Endothelial cell of umbilical vein (primary cell): ENCODE data around the gene PRF1. TPM values are rescaled to one million over a fixed set of nuclear protein-coding genes. Genes with fewer than 3 reads are reported as not detected.

ENCODE experiments used
- BruUV-seq: library from RNA; stranded (reverse); fragments of 400-500 nt; replicated peaks from 2 replicates; lab custom pipeline; 2021; lab: Mats Ljungman, UMichigan
- CTCF ChIA-PET: fragments of 300-600, 350-600 bp; sonication (Branson Sonifier 250); formaldehyde crosslinking; loops from one replicate; lab custom pipeline; 2021; ENCODE audit warnings: antibody characterized with exemption, inconsistent platforms; lab: Charles Lee
- POLR2A ChIA-PET: fragments of 300-600, 350-600 bp; sonication (Branson Sonifier 250); formaldehyde crosslinking; loops from one replicate; lab custom pipeline; 2021; ENCODE audit warnings: antibody characterized with exemption, inconsistent platforms; lab: Charles Lee
- DNase-seq: peaks from one replicate; pipeline ENCODE4 v3.0.0-alpha.2; 2011; ENCODE audit warnings: low read depth, low spot score
- FAIRE-seq: peaks from 2 replicates; lab custom pipeline; 2011; peaks lifted over from hg19 to GRCh38; lab: Jason Lieb, UNC
- H2AFZ ChIP-seq: 2 replicates; pipeline ENCODE4 v1.6.0; 2012; ENCODE audit warnings: low read depth, low read length, control low read depth, inconsistent platforms
- H3K27ac ChIP-seq: 2 replicates; pipeline ENCODE4 v1.5.1; 2011; ENCODE audit warnings: low read depth, mild to moderate bottlenecking, control low read depth, low read length, moderate library complexity; ENCODE audit not compliant: insufficient read depth
- H3K27me3 ChIP-seq, 2 experiments: 2 replicates each; pipeline versions ENCODE4 v1.6.0 to v1.6.1; 2011; ENCODE audit warnings: low read length in 2 of 2, mixed read lengths in 1 of 2; ENCODE audit not compliant: control insufficient read depth in 2 of 2, insufficient read depth in 2 of 2
- H3K36me3 ChIP-seq, 2 experiments: 2 replicates in 1 of 2; 3 replicates in 1 of 2; pipeline ENCODE4 v1.5.1; 2011; ENCODE audit warnings: low read length in 2 of 2, mild to moderate bottlenecking in 1 of 2, moderate library complexity in 1 of 2; ENCODE audit not compliant: control insufficient read depth in 2 of 2, insufficient read depth in 2 of 2; ENCODE audit errors: extremely low read depth in 1 of 2
- H3K4me1 ChIP-seq: 3 replicates; pipeline ENCODE4 v1.5.1; 2011; ENCODE audit warnings: mild to moderate bottlenecking, low read length; ENCODE audit not compliant: control insufficient read depth, insufficient read depth; ENCODE audit errors: extremely low read depth
- H3K4me2 ChIP-seq: 2 replicates; pipeline ENCODE4 v1.6.1; 2011; ENCODE audit warnings: low read length, control low read depth, mixed read lengths; ENCODE audit not compliant: insufficient read depth
- H3K4me3 ChIP-seq, 3 experiments: fragments of 200-600 bp in 1 of 3; sonication (generic), shearing (Covaris generic) in 1 of 3; replicated peaks in 1 of 3; 2 replicates each; pipeline ENCODE4 v1.5.1; 2011 to 2016; ENCODE audit warnings: control low read depth in 3 of 3, low read length in 3 of 3, mild to moderate bottlenecking in 2 of 3, inconsistent platforms in 1 of 3, low read depth in 1 of 3, moderate library complexity in 1 of 3; ENCODE audit not compliant: insufficient read depth in 1 of 3
- H3K79me2 ChIP-seq: 2 replicates; pipeline ENCODE4 v1.6.0; 2012; ENCODE audit warnings: low read length, inconsistent platforms; ENCODE audit not compliant: control insufficient read depth, insufficient read depth
- H3K9ac ChIP-seq: replicated peaks from 2 replicates; pipeline ENCODE3; 2011; ENCODE audit warnings: low read length, control low read depth; ENCODE audit not compliant: insufficient read depth; ENCODE audit errors: extremely low read depth
- H3K9me1 ChIP-seq: replicated peaks from 3 replicates; pipeline ENCODE4 v1.6.0; 2011; ENCODE audit warnings: mild to moderate bottlenecking, low read length; ENCODE audit not compliant: control insufficient read depth, insufficient read depth; ENCODE audit errors: extremely low read depth
- H3K9me3 ChIP-seq: replicated peaks from 2 replicates; pipeline ENCODE4 v1.5.1; 2012; ENCODE audit warnings: low read length, inconsistent platforms; ENCODE audit not compliant: control insufficient read depth, insufficient read depth
- H4K20me1 ChIP-seq: replicated peaks from 2 replicates; pipeline ENCODE3; 2011; ENCODE audit warnings: mild to moderate bottlenecking, low read length; ENCODE audit not compliant: control insufficient read depth, insufficient read depth; ENCODE audit errors: extremely low read depth
- EZH2 ChIP-seq: IDR thresholded peaks from 2 replicates; pipeline ENCODE4 v1.6.1; 2012; ENCODE audit warnings: borderline replicate concordance, low read depth, mild to moderate bottlenecking, moderate library complexity, low read length, inconsistent platforms; ENCODE audit not compliant: severe bottlenecking
- FOS ChIP-seq: IDR thresholded peaks from 2 replicates; pipeline ENCODE4 v1.6.1; 2011; ENCODE audit warnings: mild to moderate bottlenecking, low read length, moderate library complexity, borderline replicate concordance; ENCODE audit not compliant: insufficient read depth
- GATA2 ChIP-seq: IDR thresholded peaks from 2 replicates; pipeline ENCODE4 v1.7.0; 2011; ENCODE audit warnings: low read depth, mild to moderate bottlenecking, moderate library complexity, mixed read lengths, low read length; ENCODE audit not compliant: insufficient read length, insufficient read depth
- JUN ChIP-seq: IDR thresholded peaks from 2 replicates; pipeline ENCODE4 v1.6.1; 2011; ENCODE audit warnings: borderline replicate concordance, low read depth; ENCODE audit not compliant: insufficient read length, insufficient read depth
- MYC ChIP-seq: IDR thresholded peaks from one replicate; pipeline ENCODE4 v1.6.1; 2011; ENCODE audit warnings: mild to moderate bottlenecking, low read depth, low read length
- POLR2A ChIP-seq: IDR thresholded peaks from 2 replicates; pipeline ENCODE4 v1.6.1; 2012; ENCODE audit warnings: low read depth, mild to moderate bottlenecking, control low read depth, low read length
- POLR2AphosphoS5 ChIP-seq: IDR thresholded peaks from 2 replicates; pipeline ENCODE4 v1.6.1; 2012; ENCODE audit warnings: low read depth, mild to moderate bottlenecking, control low read depth, low read length, moderate library complexity; ENCODE audit not compliant: insufficient read depth
- dilution Hi-C: fragments of 300-500 bp; cut with MboI; formaldehyde crosslinking; loops from one replicate; pipeline ENCODE4 v1.15.0; 2019; ENCODE audit warnings: low sequenced_read_pairs; ENCODE audit not compliant: extremely low pct_ligation_motif_present
- intact Hi-C: fragments of 100-400 bp; cut with micrococcal nuclease; formaldehyde crosslinking; loops from one replicate; pipeline ENCODE4 v1.10.0; 2022
- polyA plus RNA-seq, 4 experiments: library from polyadenylated mRNA; depleted of rRNA in 3 of 4; stranded (reverse) in 3 of 4; unstranded in 1 of 4; fragments of >200 nt; gene quantifications; 2 replicates each; pipeline versions ENCODE4 v1.2.1 to v1.2.3, GENCODE V29; 2011 to 2012; ENCODE audit warnings: missing spikeins in 1 of 4
- total RNA-seq: library from RNA; stranded (reverse); gene quantifications from 2 replicates; pipeline ENCODE4 v1.2.3, GENCODE V29; 2021
- TF ChIP-seq, protein P1 (sequence below), 2 donors: IDR thresholded peaks; 1 replicate in 1 of 2; 2 replicates in 1 of 2; pipeline ENCODE4 v1.5.1; 2011; ENCODE audit warnings: low read length in 2 of 2, mild to moderate bottlenecking in 2 of 2, moderate library complexity in 2 of 2, control low read depth in 1 of 2, inconsistent platforms in 1 of 2, low read depth in 1 of 2; ENCODE audit not compliant: insufficient read depth in 1 of 2; ENCODE audit errors: extremely low read depth in 1 of 2
- TF ChIP-seq, protein P2 (sequence below): IDR thresholded peaks from 2 replicates; pipeline ENCODE4 v1.6.1; 2011; ENCODE audit not compliant: insufficient read depth, insufficient read length

PRF1 gene
- total and polyA plus RNA-seq, 2 donors (not counting 3 experiments of a cell fraction or from before 2014, with no cell fraction given), result not detected

DNA sequence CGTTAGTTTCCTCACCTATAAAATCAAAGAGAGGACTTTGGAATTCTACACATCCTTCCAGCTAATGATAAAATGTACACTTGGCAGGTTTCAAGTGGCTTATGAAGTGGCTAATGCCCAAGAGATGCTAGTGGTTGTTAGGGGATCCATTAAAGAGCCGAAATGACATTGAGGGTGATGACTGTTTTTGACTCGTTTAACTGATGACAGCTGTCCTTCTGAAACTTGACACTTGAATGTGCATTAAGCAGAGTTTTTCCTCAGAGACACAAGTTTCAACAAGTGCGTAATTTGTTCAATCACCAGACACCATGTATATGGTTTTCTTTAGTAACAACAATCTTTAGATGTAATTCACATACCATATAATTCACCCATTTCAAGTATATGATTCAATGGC is 1.6 kb upstream of the PRF1 start:
- ChIA-PET POLR2A (no interaction called here), CTCF (no interaction called here)
- no peaks in the 10 kb centered on the region for H3K9me3 ChIP-seq
- H3K79me2 ChIP-seq, result no peaks in the 10 kb centered on the region
- intact Hi-C loops, result no loop called here
- H3K36me3 ChIP-seq, result no peaks in the 10 kb centered on the region
- no peak overlapping the region for H3K4me3 ChIP-seq
- dilution Hi-C loops, result no loop called here
- H3K4me2 ChIP-seq, result no peak overlapping the region
- FAIRE-seq, result no peak
- H2AFZ ChIP-seq, result no peak overlapping the region
- no peak overlapping the region for H3K9ac ChIP-seq
- no peak for DNase-seq
- no peak overlapping the region for H3K27ac ChIP-seq
- no TSS peak for BruUV-seq
- no peak for TF ChIP-seq POLR2A
- H3K27me3 ChIP-seq, result peaks cover 0 to 4% of the 10 kb centered on the region in 2 experiments
- no peaks in the 10 kb centered on the region for H3K9me1 ChIP-seq
- H3K4me1 ChIP-seq, result no peaks in the 10 kb centered on the region
- H4K20me1 ChIP-seq, result no peaks in the 10 kb centered on the region

DNA sequence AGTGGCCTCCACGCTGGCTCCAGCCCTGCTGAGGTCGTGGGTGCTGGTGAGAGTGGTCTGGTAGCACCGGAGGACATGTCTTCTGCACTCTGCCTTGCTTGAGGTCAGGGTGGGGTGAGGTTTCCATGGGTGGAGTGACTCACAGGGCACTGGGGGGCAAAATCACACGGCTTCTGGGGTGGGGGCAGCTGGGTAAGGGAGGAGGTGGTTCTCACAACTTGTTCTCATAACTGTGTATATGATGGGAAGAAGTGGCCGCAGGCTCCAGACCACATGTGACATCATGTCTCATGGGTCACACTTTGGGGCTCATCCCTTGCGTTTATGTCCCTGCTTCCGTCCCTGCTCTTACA is 884 bp upstream of the PRF1 start:
- Histone ChIP-seq H3K27ac (no peak overlapping the region), H3K4me2 (no peak overlapping the region), H3K27me3 (peaks cover 0 to 4% of the 10 kb centered on the region in 2 experiments), H3K9ac (no peak overlapping the region), H3K4me3 (no peak overlapping the region), H2AFZ (no peak overlapping the region), H3K9me1 (no peaks in the 10 kb centered on the region), H3K9me3 (no peaks in the 10 kb centered on the region), H3K36me3 (no peaks in the 10 kb centered on the region), H3K79me2 (no peaks in the 10 kb centered on the region), H4K20me1 (no peaks in the 10 kb centered on the region), H3K4me1 (no peaks in the 10 kb centered on the region)
- DNase-seq (no peak), FAIRE-seq (no peak)
- dilution Hi-C loops (no loop called here), intact Hi-C loops (no loop called here)
- ChIA-PET POLR2A (no interaction called here), CTCF (no interaction called here)
- no TSS peak for BruUV-seq
- TF ChIP-seq GATA2 (no peak), JUN (no peak), MYC (no peak), POLR2A (no peak), FOS (no peak), POLR2AphosphoS5 (no peak), EZH2 (no peak)
- TF ChIP-seq, protein P1, sequence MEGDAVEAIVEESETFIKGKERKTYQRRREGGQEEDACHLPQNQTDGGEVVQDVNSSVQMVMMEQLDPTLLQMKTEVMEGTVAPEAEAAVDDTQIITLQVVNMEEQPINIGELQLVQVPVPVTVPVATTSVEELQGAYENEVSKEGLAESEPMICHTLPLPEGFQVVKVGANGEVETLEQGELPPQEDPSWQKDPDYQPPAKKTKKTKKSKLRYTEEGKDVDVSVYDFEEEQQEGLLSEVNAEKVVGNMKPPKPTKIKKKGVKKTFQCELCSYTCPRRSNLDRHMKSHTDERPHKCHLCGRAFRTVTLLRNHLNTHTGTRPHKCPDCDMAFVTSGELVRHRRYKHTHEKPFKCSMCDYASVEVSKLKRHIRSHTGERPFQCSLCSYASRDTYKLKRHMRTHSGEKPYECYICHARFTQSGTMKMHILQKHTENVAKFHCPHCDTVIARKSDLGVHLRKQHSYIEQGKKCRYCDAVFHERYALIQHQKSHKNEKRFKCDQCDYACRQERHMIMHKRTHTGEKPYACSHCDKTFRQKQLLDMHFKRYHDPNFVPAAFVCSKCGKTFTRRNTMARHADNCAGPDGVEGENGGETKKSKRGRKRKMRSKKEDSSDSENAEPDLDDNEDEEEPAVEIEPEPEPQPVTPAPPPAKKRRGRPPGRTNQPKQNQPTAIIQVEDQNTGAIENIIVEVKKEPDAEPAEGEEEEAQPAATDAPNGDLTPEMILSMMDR (IDR thresholded peaks at IDR 0.05; ENCODE audit: extremely low read depth in 1 of 2, insufficient read depth in 1 of 2, low read depth in 1 of 2, low read length in 2 of 2), result no peak
- TF ChIP-seq, protein P2, sequence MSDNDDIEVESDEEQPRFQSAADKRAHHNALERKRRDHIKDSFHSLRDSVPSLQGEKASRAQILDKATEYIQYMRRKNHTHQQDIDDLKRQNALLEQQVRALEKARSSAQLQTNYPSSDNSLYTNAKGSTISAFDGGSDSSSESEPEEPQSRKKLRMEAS, result no peak
